GM23338 (cell line): ENCODE data around the gene TRIM43B. TPM values are rescaled to one million over a fixed set of nuclear protein-coding genes. Genes with fewer than 3 reads are reported as not detected.

Experiments
- ATAC-seq: fragments of 200-7000 bp; cut with Tn5 transposase; 3 replicates; pipeline ENCODE4 v1.9.1; 2020
- DNase-seq: peaks from one replicate; pipeline ENCODE4 v3.0.0-alpha.2; 2015; ENCODE audit warnings: low spot score
- H2AFZ ChIP-seq: fragments of 200-600 bp; sonication (generic); 2 replicates; pipeline ENCODE4 v1.8.0; 2016; ENCODE audit warnings: antibody characterized with exemption, mild to moderate bottlenecking, moderate library complexity
- H3F3A ChIP-seq: fragments of 200-600 bp; sonication (generic); replicated peaks from 2 replicates; pipeline ENCODE4 v1.8.0; 2017; ENCODE audit warnings: antibody characterized with exemption, mixed run types, low read depth
- H3K27ac ChIP-seq: fragments of 200-600 bp; sonication (generic); 2 replicates; pipeline ENCODE4 v1.6.1; 2016; ENCODE audit warnings: low read depth
- H3K27me3 ChIP-seq: fragments of 200-600 bp; sonication (generic); 2 replicates; pipeline ENCODE4 v1.8.0; 2016; ENCODE audit warnings: mild to moderate bottlenecking, mixed run types, moderate library complexity; ENCODE audit not compliant: insufficient read depth
- H3K36me3 ChIP-seq: fragments of 200-600 bp; sonication (generic); 2 replicates; pipeline ENCODE4 v1.8.0; 2016; ENCODE audit warnings: mild to moderate bottlenecking; ENCODE audit not compliant: insufficient read depth
- H3K4me1 ChIP-seq: fragments of 200-600 bp; sonication (generic); 2 replicates; pipeline ENCODE4 v1.8.0; 2016; ENCODE audit warnings: mild to moderate bottlenecking, moderate library complexity; ENCODE audit not compliant: insufficient read depth
- H3K4me2 ChIP-seq: fragments of 200-600 bp; sonication (generic); 2 replicates; pipeline ENCODE4 v1.7.1; 2017; ENCODE audit warnings: mixed run types
- H3K4me3 ChIP-seq: fragments of 200-600 bp; sonication (generic); 2 replicates; pipeline ENCODE4 v1.6.1; 2016; ENCODE audit warnings: mixed run types
- H3K79me2 ChIP-seq: fragments of 200-600 bp; sonication (generic); replicated peaks from 2 replicates; pipeline ENCODE4 v1.8.0; 2017; ENCODE audit warnings: mild to moderate bottlenecking; ENCODE audit not compliant: insufficient read depth
- H3K9me2 ChIP-seq: fragments of 200-600 bp; sonication (generic); 2 replicates; pipeline ENCODE4 v1.8.0; 2017; ENCODE audit not compliant: insufficient read depth
- H4K20me1 ChIP-seq: fragments of 200-600 bp; sonication (generic); replicated peaks from 2 replicates; pipeline ENCODE4 v1.8.0; 2017; ENCODE audit warnings: mild to moderate bottlenecking; ENCODE audit not compliant: insufficient read depth
- H3K27ac Mint-ChIP-seq: 2 replicates; pipeline ENCODE4 v1.8.0; 2020; ENCODE audit warnings: inconsistent platforms, mild to moderate bottlenecking, moderate library complexity, mixed read lengths
- H3K27me3 Mint-ChIP-seq: 3 replicates; pipeline ENCODE4 v1.8.0; 2022; ENCODE audit warnings: low read depth, mild to moderate bottlenecking, moderate library complexity, mixed read lengths, inconsistent platforms; ENCODE audit not compliant: insufficient read depth, poor library complexity
- H3K36me3 Mint-ChIP-seq: 3 replicates; pipeline ENCODE4 v1.8.0; 2021; ENCODE audit warnings: low read depth, mild to moderate bottlenecking, inconsistent platforms, moderate library complexity, mixed read lengths
- H3K4me1 Mint-ChIP-seq: 3 replicates; pipeline ENCODE4 v1.8.0; 2020; ENCODE audit warnings: mild to moderate bottlenecking, inconsistent platforms, mixed read lengths
- H3K4me3 Mint-ChIP-seq: 3 replicates; pipeline ENCODE4 v1.8.0; 2021; ENCODE audit warnings: moderate library complexity, mild to moderate bottlenecking, inconsistent platforms, mixed read lengths
- H3K9me3 Mint-ChIP-seq: 3 replicates; pipeline ENCODE4 v1.8.0; 2020; ENCODE audit warnings: moderate library complexity, mild to moderate bottlenecking, inconsistent platforms, mixed read lengths
- ETS1 ChIP-seq: IDR thresholded peaks from 2 replicates; pipeline ENCODE4 v1.6.1; 2016; ENCODE audit warnings: antibody characterized with exemption
- EZH2 ChIP-seq: fragments of 200-600 bp; sonication (generic); IDR thresholded peaks from one replicate; pipeline ENCODE4 v1.8.0; 2017; ENCODE audit warnings: antibody characterized with exemption, mild to moderate bottlenecking, low read depth; ENCODE audit not compliant: unreplicated experiment
- JUNB ChIP-seq: IDR thresholded peaks from one replicate; pipeline ENCODE4 v1.6.1; 2016; ENCODE audit warnings: antibody characterized with exemption; ENCODE audit not compliant: unreplicated experiment
- ZNF331 ChIP-seq: fragments of 250-450 bp; sonication (Bioruptor Pico); IDR thresholded peaks from 2 replicates; pipeline ENCODE4 v1.5.0; 2020; ENCODE audit warnings: low read depth, mild to moderate bottlenecking, moderate library complexity
- ZNF462 ChIP-seq: fragments of 250-450 bp; sonication (Bioruptor Pico); IDR thresholded peaks from 2 replicates; pipeline ENCODE4 v1.5.0; 2020; ENCODE audit warnings: mild to moderate bottlenecking, moderate library complexity
- polyA plus RNA-seq: library from polyadenylated mRNA; unstranded; fragments of >200 nt; fragmentation: Nextera tagmentation; extraction: Ambion mirVana; gene quantifications from 2 replicates; pipeline ENCODE4 v1.2.1, GENCODE V29; 2016
- total RNA-seq: library from RNA; depleted of rRNA; stranded (reverse); fragments of >200 nt; shearing (Covaris generic); gene quantifications from 2 replicates; pipeline ENCODE4 v1.2.3, GENCODE V29; 2014

TRIM43B gene
- total and polyA plus RNA-seq, 2 experiments from 2014 or later: 0.44 to 0.66 TPM

GRCh38 chr2:95505222-95505621 lies 20.7 kb upstream of the TRIM43B start:
- no peaks in the 10 kb centered on the region for H3K36me3 Mint-ChIP-seq
- ATAC-seq: no peak
- H4K20me1 ChIP-seq: no peaks in the 10 kb centered on the region

More at GRCh38 chr2:95505222-95505621, 20.7 kb upstream of the TRIM43B start:
- no peak overlapping the region for H3K27ac ChIP-seq
- no peak overlapping the region for H3K4me2 ChIP-seq
- no peaks in the 10 kb centered on the region for H3K27me3 Mint-ChIP-seq
- no peak overlapping the region for H3K27ac Mint-ChIP-seq
- H3K27me3 ChIP-seq: no peaks in the 10 kb centered on the region
- DNase-seq: no peak
- H3K4me3 Mint-ChIP-seq: no peak overlapping the region
- no peaks in the 10 kb centered on the region for H3K79me2 ChIP-seq
- H3K36me3 ChIP-seq: no peaks in the 10 kb centered on the region
- no peaks in the 10 kb centered on the region for H3K4me1 Mint-ChIP-seq
- H3K9me3 Mint-ChIP-seq: no peaks in the 10 kb centered on the region
- H3F3A ChIP-seq: no peaks in the 10 kb centered on the region
- H3K9me2 ChIP-seq: no peaks in the 10 kb centered on the region
- TF ChIP-seq ZNF462 (CRISPR knock-in tag) (no peak), ZNF331 (CRISPR knock-in tag) (no peak), ETS1 (no peak), EZH2 (no peak), JUNB (no peak)
- H3K4me1 ChIP-seq: no peaks in the 10 kb centered on the region
- no peak overlapping the region for H3K4me3 ChIP-seq
- no peak overlapping the region for H2AFZ ChIP-seq
